Natural killer cell (primary cell): ENCODE data around the gene PTPRO. TPM values are rescaled to one million over a fixed set of nuclear protein-coding genes. Genes with fewer than 3 reads are reported as not detected.

Experiments used
- ATAC-seq, 3 donors: fragments of 150-1000 bp in 2 of 3; fragments of 200-7000 bp in 1 of 3; cut with Tn5 transposase; 1 replicate in 1 of 3; 2 replicates in 2 of 3; pipeline ENCODE4 v1.10.0; 2021; ENCODE audit warnings: mild to moderate bottlenecking in 2 of 3, moderate library complexity in 2 of 3
- DNase-seq, 2 donors: peaks; one replicate each; pipeline versions ENCODE4 v3.0.0 to v3.0.0-alpha.2; 2013 to 2021; ENCODE audit warnings: mixed read lengths in 1 of 2
- H3K27ac ChIP-seq: one replicate; pipeline ENCODE4 v1.5.1; 2013; ENCODE audit warnings: mild to moderate bottlenecking, low read length
- H3K27me3 ChIP-seq: one replicate; pipeline ENCODE4 v1.6.1; 2013; ENCODE audit warnings: low read length; ENCODE audit not compliant: control insufficient read depth, insufficient read depth
- H3K36me3 ChIP-seq: one replicate; pipeline ENCODE4 v1.6.1; 2013; ENCODE audit warnings: low read length; ENCODE audit not compliant: control insufficient read depth, insufficient read depth
- H3K4me1 ChIP-seq: one replicate; pipeline ENCODE4 v1.6.1; 2013; ENCODE audit warnings: low read length; ENCODE audit not compliant: control insufficient read depth, insufficient read depth
- H3K4me3 ChIP-seq: one replicate; pipeline ENCODE4 v1.5.1; 2013; ENCODE audit warnings: low read length
- H3K9me3 ChIP-seq: one replicate; pipeline ENCODE4 v1.6.1; 2013; ENCODE audit warnings: low read length; ENCODE audit not compliant: control insufficient read depth, insufficient read depth
- H3K27ac Mint-ChIP-seq, 2 donors: one replicate each; pipeline ENCODE4 v1.8.0; 2022; ENCODE audit warnings: mild to moderate bottlenecking in 2 of 2, mixed read lengths in 2 of 2, moderate library complexity in 1 of 2
- H3K27me3 Mint-ChIP-seq, 2 donors: one replicate each; pipeline ENCODE4 v1.8.0; 2022; ENCODE audit warnings: low read depth in 2 of 2, mixed read lengths in 2 of 2
- H3K36me3 Mint-ChIP-seq: one replicate; pipeline ENCODE4 v1.8.0; 2022; ENCODE audit warnings: mixed read lengths
- H3K4me1 Mint-ChIP-seq, 2 donors: one replicate each; pipeline ENCODE4 v1.8.0; 2022; ENCODE audit warnings: mixed read lengths in 2 of 2
- H3K4me3 Mint-ChIP-seq: one replicate; pipeline ENCODE4 v1.8.0; 2022; ENCODE audit warnings: mild to moderate bottlenecking, moderate library complexity, mixed read lengths
- H3K9me3 Mint-ChIP-seq, 2 donors: one replicate each; pipeline ENCODE4 v1.8.0; 2022; ENCODE audit warnings: mixed read lengths in 2 of 2
- WGBS: methylation state at CpG from one replicate; pipeline ENCODE4 v1.1.7; 2013; ENCODE audit warnings: missing lambda C conversion rate; ENCODE audit not compliant: insufficient coverage; 5-methylcytosine and 5-hydroxymethylcytosine counted together
- intact Hi-C: fragments of 100-400 bp; cut with micrococcal nuclease; formaldehyde crosslinking; loops from one replicate; pipeline ENCODE4 v1.14.2; 2022
- total RNA-seq, 4 donors: library from RNA; stranded (reverse); fragments of 120-200 nt in 1 of 4; gene quantifications; one replicate each; pipeline versions ENCODE4 v1.2.3 to v1.2.4, GENCODE V29; 2013 to 2022
- TF ChIP-seq, protein P1 (sequence below): fragments of 200-600 bp; IDR thresholded peaks from one replicate; pipeline ENCODE4 v1.8.0; 2022; ENCODE audit warnings: antibody characterized with exemption

PTPRO gene
- total RNA-seq, 3 donors from 2014 or later (not counting 1 experiment from before 2014, with no cell fraction given), result 0.29 to 1.2 (median 0.53) TPM

DNA sequence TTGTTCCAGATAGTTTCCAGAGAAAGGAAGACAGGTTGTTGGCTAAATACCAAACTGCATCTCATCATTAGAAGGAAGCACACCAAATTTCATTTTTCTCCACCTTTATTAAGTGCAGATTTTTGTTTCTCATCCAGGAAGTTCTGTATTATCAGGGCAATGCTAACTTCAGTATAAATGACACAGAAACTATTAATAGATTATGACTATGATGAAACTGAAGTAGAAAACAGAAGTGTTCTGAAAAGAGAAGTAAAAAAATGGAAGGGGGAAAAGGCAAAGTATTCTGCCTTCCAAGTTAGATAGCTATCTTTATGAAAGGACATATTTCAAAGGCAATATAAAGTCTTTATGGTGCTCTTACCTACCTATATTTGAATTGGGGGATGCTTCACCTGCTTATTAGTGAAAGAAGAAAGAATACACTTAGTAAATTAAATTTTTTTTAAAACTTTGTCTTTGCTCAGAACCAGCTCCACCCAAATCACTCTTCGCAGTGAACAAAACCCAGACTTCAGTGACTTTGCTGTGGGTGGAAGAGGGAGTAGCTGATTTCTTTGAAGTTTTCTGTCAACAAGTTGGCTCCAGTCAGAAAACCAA lies 223.9 kb downstream of the PTPRO start:
- intact Hi-C loops, result no loop called here
- ATAC-seq (no peak), DNase-seq (peak in 1 of 2 donors; percentile 76)
- Histone ChIP-seq H3K27ac (peak overlapping the region; percentile 89), H3K36me3 (no peaks in the 10 kb centered on the region), H3K9me3 (no peaks in the 10 kb centered on the region), H3K4me1 (peaks cover 4% of the 10 kb centered on the region), H3K4me3 (peak overlapping the region; percentile 37), H3K27me3 (no peaks in the 10 kb centered on the region)
- Mint-ChIP-seq H3K36me3 (no peaks in the 10 kb centered on the region), H3K4me3 (no peak overlapping the region), H3K27me3 (peaks cover 10 to 35% of the 10 kb centered on the region in 2 donors), H3K27ac (no peak overlapping the region), H3K4me1 (no peaks in the 10 kb centered on the region), H3K9me3 (no peaks in the 10 kb centered on the region)
- TF ChIP-seq, protein P1, sequence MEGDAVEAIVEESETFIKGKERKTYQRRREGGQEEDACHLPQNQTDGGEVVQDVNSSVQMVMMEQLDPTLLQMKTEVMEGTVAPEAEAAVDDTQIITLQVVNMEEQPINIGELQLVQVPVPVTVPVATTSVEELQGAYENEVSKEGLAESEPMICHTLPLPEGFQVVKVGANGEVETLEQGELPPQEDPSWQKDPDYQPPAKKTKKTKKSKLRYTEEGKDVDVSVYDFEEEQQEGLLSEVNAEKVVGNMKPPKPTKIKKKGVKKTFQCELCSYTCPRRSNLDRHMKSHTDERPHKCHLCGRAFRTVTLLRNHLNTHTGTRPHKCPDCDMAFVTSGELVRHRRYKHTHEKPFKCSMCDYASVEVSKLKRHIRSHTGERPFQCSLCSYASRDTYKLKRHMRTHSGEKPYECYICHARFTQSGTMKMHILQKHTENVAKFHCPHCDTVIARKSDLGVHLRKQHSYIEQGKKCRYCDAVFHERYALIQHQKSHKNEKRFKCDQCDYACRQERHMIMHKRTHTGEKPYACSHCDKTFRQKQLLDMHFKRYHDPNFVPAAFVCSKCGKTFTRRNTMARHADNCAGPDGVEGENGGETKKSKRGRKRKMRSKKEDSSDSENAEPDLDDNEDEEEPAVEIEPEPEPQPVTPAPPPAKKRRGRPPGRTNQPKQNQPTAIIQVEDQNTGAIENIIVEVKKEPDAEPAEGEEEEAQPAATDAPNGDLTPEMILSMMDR, result no peak
- no CpG with 5 or more reads among the region's 1 CpG for WGBS

DNA sequence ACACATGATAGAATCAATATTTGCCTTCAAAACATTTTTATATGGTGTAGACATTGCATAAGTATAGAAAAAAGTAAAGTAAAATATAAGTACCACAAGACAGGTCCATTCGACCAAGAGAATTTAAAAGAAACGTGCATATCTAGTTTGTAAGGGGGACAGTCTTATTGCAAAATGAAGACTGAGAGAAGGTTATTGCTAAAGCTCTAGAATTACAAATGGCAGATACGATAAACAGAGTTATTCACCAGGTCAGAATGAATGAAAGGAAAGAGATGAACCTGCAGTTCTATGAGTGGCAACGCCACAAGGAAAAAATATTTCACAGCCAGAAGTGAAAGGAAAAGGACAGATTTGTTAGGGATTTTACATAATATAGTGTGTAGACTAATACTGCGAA lies 224.8 kb downstream of the PTPRO start:
- no peak for ATAC-seq
- 82% methylated on average over 5 of the region's 5 CpGs for WGBS
- H3K4me3 Mint-ChIP-seq, result no peak overlapping the region
- H3K9me3 Mint-ChIP-seq, result no peaks in the 10 kb centered on the region
- intact Hi-C loops, result no loop called here
- H3K27ac Mint-ChIP-seq, result no peak overlapping the region
- no peaks in the 10 kb centered on the region for H3K36me3 Mint-ChIP-seq
- Histone ChIP-seq H3K9me3 (no peaks in the 10 kb centered on the region), H3K36me3 (no peaks in the 10 kb centered on the region), H3K4me3 (peak overlapping the region; percentile 37), H3K27me3 (no peaks in the 10 kb centered on the region), H3K27ac (peak overlapping the region; percentile 89), H3K4me1 (peaks cover 4% of the 10 kb centered on the region)
- TF ChIP-seq, protein P1, result no peak
- H3K27me3 Mint-ChIP-seq, result peaks cover 10 to 35% of the 10 kb centered on the region in 2 donors
- no peak for DNase-seq
- H3K4me1 Mint-ChIP-seq, result no peaks in the 10 kb centered on the region

DNA sequence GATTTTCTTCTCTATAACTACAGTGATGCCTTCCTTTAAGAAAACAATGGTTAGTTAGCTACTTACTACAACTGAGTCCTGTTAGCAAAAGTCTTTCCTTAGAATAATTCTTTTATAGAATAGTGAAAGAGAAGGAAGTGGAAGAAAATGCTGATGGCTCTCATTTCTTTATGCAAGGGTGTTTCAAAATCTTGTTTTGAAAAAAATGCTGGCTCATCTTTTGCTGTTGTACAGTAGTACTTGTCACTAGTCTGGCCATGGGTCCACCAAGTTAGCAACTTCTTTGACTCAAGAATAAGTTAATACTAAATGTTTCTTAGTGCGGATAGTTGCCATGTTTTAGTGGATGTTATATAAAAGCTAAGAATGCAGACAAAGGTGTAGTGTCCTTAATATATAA lies 225.4 kb downstream of the PTPRO start:
- Histone ChIP-seq H3K27ac (no peak overlapping the region), H3K4me3 (no peak overlapping the region), H3K27me3 (no peaks in the 10 kb centered on the region), H3K4me1 (peaks cover 4% of the 10 kb centered on the region), H3K9me3 (no peaks in the 10 kb centered on the region), H3K36me3 (no peaks in the 10 kb centered on the region)
- peaks cover 10 to 35% of the 10 kb centered on the region in 2 donors for H3K27me3 Mint-ChIP-seq
- ATAC-seq, result no peak
- H3K4me3 Mint-ChIP-seq, result no peak overlapping the region
- no peaks in the 10 kb centered on the region for H3K9me3 Mint-ChIP-seq
- no peak overlapping the region for H3K27ac Mint-ChIP-seq
- TF ChIP-seq, protein P1, result no peak
- H3K36me3 Mint-ChIP-seq, result no peaks in the 10 kb centered on the region
- no peak for DNase-seq
- intact Hi-C loops, result no loop called here
- WGBS, result no CpG with 5 or more reads among the region's 1 CpG
- H3K4me1 Mint-ChIP-seq, result no peaks in the 10 kb centered on the region

DNA sequence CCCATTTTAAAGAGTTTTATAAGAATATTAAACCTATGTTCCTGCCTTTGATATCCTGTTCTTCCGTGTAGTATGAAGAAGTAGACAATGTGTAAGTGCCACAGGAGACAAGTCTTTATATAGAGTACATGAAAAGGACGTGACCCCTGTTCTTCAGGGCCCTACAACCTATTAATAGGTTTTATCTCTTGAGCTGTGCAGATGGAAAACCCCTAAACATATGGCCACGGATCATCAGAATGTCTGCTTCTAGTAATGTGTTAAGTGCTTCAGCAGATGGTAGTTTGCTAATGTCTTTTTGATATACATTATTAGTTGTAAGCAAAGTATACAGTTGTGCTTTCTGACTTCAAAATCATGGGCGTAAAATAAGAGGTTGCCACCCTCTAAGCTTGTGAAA lies 228.5 kb downstream of the PTPRO start:
- TF ChIP-seq, protein P1, result no peak
- Histone ChIP-seq H3K27me3 (no peaks in the 10 kb centered on the region), H3K27ac (no peak overlapping the region), H3K4me3 (no peak overlapping the region), H3K9me3 (no peaks in the 10 kb centered on the region), H3K36me3 (no peaks in the 10 kb centered on the region), H3K4me1 (peaks cover under 1% of the 10 kb centered on the region)
- WGBS, result 84% methylated on average over 3 of the region's 4 CpGs
- intact Hi-C loops, result no loop called here
- ATAC-seq (no peak), DNase-seq (no peak)
- peaks cover 4 to 27% of the 10 kb centered on the region in 2 donors for H3K27me3 Mint-ChIP-seq
- no peak overlapping the region for H3K27ac Mint-ChIP-seq
- no peaks in the 10 kb centered on the region for H3K9me3 Mint-ChIP-seq
- no peaks in the 10 kb centered on the region for H3K4me1 Mint-ChIP-seq
- no peaks in the 10 kb centered on the region for H3K36me3 Mint-ChIP-seq
- no peak overlapping the region for H3K4me3 Mint-ChIP-seq
